K562 (cell line): Measurements from ENCODE around the gene CD37. TPM values are rescaled to one million over a fixed set of nuclear protein-coding genes. Genes with fewer than 3 reads are reported as not detected.

Experiments used
- ATAC-seq: fragments of 200-7000 bp; cut with Tn5 transposase; 3 replicates; pipeline ENCODE4 v1.9.1; 2020; ENCODE audit warnings: moderate library complexity
- BruUV-seq: library from RNA; stranded (reverse); fragments of 400-500 nt; replicated peaks from 2 replicates; lab custom pipeline; 2021; lab: Mats Ljungman, UMichigan
- CTCF ChIA-PET: fragments of 300-600 bp; formaldehyde crosslinking; extraction: SDS; loops from one replicate; lab custom pipeline; 2021; ENCODE audit warnings: low intra/inter-chr PET ratio; lab: Yijun Ruan, JAX
- POLR2A ChIA-PET: fragments of 300-600, 350-650 bp; sonication (Branson Sonifier 250); formaldehyde crosslinking; extraction: SDS; loops from one replicate; lab custom pipeline; 2021; ENCODE audit warnings: antibody characterized with exemption, inconsistent platforms; lab: Yijun Ruan, JAX
- DNase-seq, 4 experiments: peaks; one replicate each; pipeline versions ENCODE4 v3.0.0 to v3.0.0-alpha.2; 2011 to 2018; ENCODE audit warnings: low spot score in 3 of 4, mixed read lengths in 3 of 4; ENCODE audit errors: extremely low read depth in 1 of 4
- FAIRE-seq: peaks from 2 replicates; lab custom pipeline; 2011; peaks lifted over from hg19 to GRCh38; lab: Jason Lieb, UNC
- H2AFZ ChIP-seq: 2 replicates; pipeline ENCODE4 v1.6.0; 2011; ENCODE audit warnings: low read depth, low read length, control low read depth, inconsistent platforms
- H3K27ac ChIP-seq: fragments of 200-600 bp; 3 replicates; pipeline ENCODE4 v1.8.0; 2011; ENCODE audit warnings: low read depth, mild to moderate bottlenecking, control low read depth, inconsistent platforms, low read length, moderate library complexity, mixed read lengths; ENCODE audit errors: extremely low read depth
- H3K27me3 ChIP-seq, 2 experiments: fragments of 300-600 bp in 1 of 2; 2 replicates in 1 of 2; 3 replicates in 1 of 2; pipeline versions ENCODE4 v1.6.0 to v1.8.0; 2011; ENCODE audit warnings: inconsistent platforms in 2 of 2, low read length in 2 of 2, mild to moderate bottlenecking in 1 of 2, mixed read lengths in 1 of 2, moderate library complexity in 1 of 2; ENCODE audit not compliant: control insufficient read depth in 2 of 2, insufficient read depth in 2 of 2
- H3K36me3 ChIP-seq: fragments of 300-600 bp; 3 replicates; pipeline ENCODE4 v1.8.0; 2011; ENCODE audit warnings: mild to moderate bottlenecking, low read length, inconsistent platforms; ENCODE audit not compliant: control insufficient read depth, insufficient read depth
- H3K4me1 ChIP-seq, 2 experiments: fragments of 200-600 bp in 1 of 2; replicated peaks in 1 of 2; 2 replicates in 1 of 2; 3 replicates in 1 of 2; pipeline versions ENCODE4 v1.5.1 to v1.8.0; 2011; ENCODE audit warnings: inconsistent platforms in 2 of 2, low read length in 2 of 2, mild to moderate bottlenecking in 1 of 2, mixed read lengths in 1 of 2, moderate library complexity in 1 of 2; ENCODE audit not compliant: control insufficient read depth in 2 of 2, insufficient read depth in 2 of 2
- H3K4me2 ChIP-seq: 2 replicates; pipeline ENCODE4 v1.6.1; 2011; ENCODE audit warnings: low read length, control low read depth, inconsistent platforms, mixed read lengths; ENCODE audit not compliant: insufficient read depth
- H3K4me3 ChIP-seq: fragments of 200-600 bp; sonication (generic), shearing (Covaris generic); 2 replicates; pipeline ENCODE4 v1.5.1; 2016; ENCODE audit warnings: control low read depth, inconsistent platforms
- H3K79me2 ChIP-seq: fragments of 200-600 bp; 3 replicates; pipeline ENCODE4 v1.8.0; 2011; ENCODE audit warnings: low read length, inconsistent platforms; ENCODE audit not compliant: control insufficient read depth, insufficient read depth
- H3K9ac ChIP-seq, 2 experiments: 2 replicates each; pipeline versions ENCODE4 v1.6.0 to v1.6.1; 2011; ENCODE audit warnings: low read depth in 2 of 2, low read length in 2 of 2, control low read depth in 1 of 2, inconsistent platforms in 1 of 2, mild to moderate bottlenecking in 1 of 2, mixed read lengths in 1 of 2; ENCODE audit not compliant: insufficient read depth in 1 of 2
- H3K9me1 ChIP-seq: one replicate; pipeline ENCODE4 v1.6.0; 2011; ENCODE audit warnings: inconsistent platforms, mild to moderate bottlenecking, low read length, moderate library complexity; ENCODE audit not compliant: control insufficient read depth, insufficient read depth
- H3K9me3 ChIP-seq: replicated peaks from 2 replicates; pipeline ENCODE4 v1.5.1; 2011; ENCODE audit warnings: low read depth, low read length, inconsistent platforms; ENCODE audit not compliant: control insufficient read depth, insufficient read depth
- H4K20me1 ChIP-seq: replicated peaks from 2 replicates; pipeline ENCODE4 v1.6.1; 2011; ENCODE audit warnings: low read length, inconsistent platforms, mixed read lengths; ENCODE audit not compliant: control insufficient read depth, insufficient read depth
- ARID2 ChIP-seq: fragments of 450-650 bp; IDR thresholded peaks from 2 replicates; pipeline ENCODE4 v1.6.1; 2017; ENCODE audit warnings: antibody characterized with exemption, mild to moderate bottlenecking
- ESRRA ChIP-seq: fragments of 450-650 bp; IDR thresholded peaks from 2 replicates; pipeline ENCODE4 v1.6.1; 2014; ENCODE audit warnings: low read depth, mild to moderate bottlenecking, moderate library complexity, borderline replicate concordance
- ETS2 ChIP-seq: IDR thresholded peaks from 2 replicates; pipeline ENCODE4 v1.6.1; 2016; ENCODE audit warnings: borderline replicate concordance, missing genetic modification characterization, mild to moderate bottlenecking, moderate library complexity, missing compliant biosample characterization; ENCODE audit not compliant: poor library complexity, severe bottlenecking
- RBM25 ChIP-seq: fragments of 200-400 bp; formaldehyde crosslinking; IDR thresholded peaks from 2 replicates; pipeline ENCODE4 v1.6.1; 2018; ENCODE audit warnings: low read length, low read depth, moderate library complexity; ENCODE audit not compliant: severe bottlenecking
- TRIM25 ChIP-seq: fragments of 450-650 bp; IDR thresholded peaks from 2 replicates; pipeline ENCODE4 v1.7.0; 2016; ENCODE audit warnings: borderline replicate concordance
- WGBS: fragments of 100-300 bp; shearing (Covaris generic); methylation state at CpG from one replicate; pipeline ENCODE4 v1.1.6; 2016; ENCODE audit warnings: low coverage, mixed read lengths; ENCODE audit not compliant: insufficient coverage; ENCODE audit errors: missing lambda C conversion rate; 5-methylcytosine and 5-hydroxymethylcytosine counted together
- in situ Hi-C: fragments of 300-500 bp; cut with MboI; formaldehyde crosslinking; loops from 4 replicates; pipeline ENCODE4 v1.15.0; 2018; ENCODE audit warnings: inconsistent platforms, mixed read lengths
- intact Hi-C: fragments of 100-400 bp; cut with micrococcal nuclease; formaldehyde crosslinking; loops from 2 replicates; pipeline ENCODE4 v1.14.2; 2022
- polyA plus RNA-seq, 8 experiments: library from polyadenylated mRNA; depleted of rRNA in 4 of 8; stranded (reverse) in 5 of 8; unstranded in 3 of 8; fragments of >200 nt; fragmentation: Nextera tagmentation in 2 of 8; fragmentation: Illumina TruSeq in 1 of 8; extraction: Ambion mirVana in 2 of 8; extraction: Trizol in 1 of 8; gene quantifications; 2 replicates each; pipeline versions ENCODE4 v1.2.1 to v1.2.3, GENCODE V29; 2011 to 2014; ENCODE audit warnings: inconsistent platforms in 1 of 8, missing spikeins in 1 of 8
- total RNA-seq, 7 experiments: library from RNA; depleted of rRNA in 6 of 7; stranded (reverse); fragments of >200 nt in 6 of 7; fragmentation: Illumina TruSeq in 2 of 7; extraction: Trizol in 2 of 7; gene quantifications; 2 replicates each; pipeline versions ENCODE4 v1.2.1 to v1.2.3, GENCODE V29; 2011 to 2021; ENCODE audit warnings: low replicate concordance in 1 of 7

CD37 gene
- total and polyA plus RNA-seq, 9 of the 15 experiments (the other 6 are each of a cell fraction or from before 2014, with no cell fraction given), result 2.5 to 19.0 (median 7.4) TPM

- H3K9ac ChIP-seq, result no peak overlapping the region
- BruUV-seq, result no TSS peak
- H3K4me3 ChIP-seq, result no peak overlapping the region
- no peak overlapping the region for H3K27ac ChIP-seq
- DNase-seq (no peak), FAIRE-seq (no peak), ATAC-seq (no peak)
- CTCF ChIA-PET, result no interaction called here
- no peaks in the 10 kb centered on the region for H4K20me1 ChIP-seq
- no peaks in the 10 kb centered on the region for H3K9me1 ChIP-seq
- in situ Hi-C loops, result no loop called here
- POLR2A ChIA-PET, result interaction anchor here (0.7 kb wide), 1 partner anchor 200 kb away, joined by 3 read pairs; no protein-coding TSS in a partner anchor
- peaks cover 6% of the 10 kb centered on the region for H3K9me3 ChIP-seq
- no peak overlapping the region for H3K4me2 ChIP-seq
- TF ChIP-seq RBM25, result no peak
- 0 out of 2 replicates have a peak, but pooled peaks have one; percentile 22 for TF ChIP-seq ESRRA
- intact Hi-C loops, result no loop called here
- no peaks in the 10 kb centered on the region for H3K79me2 ChIP-seq
- H3K36me3 ChIP-seq, result no peaks in the 10 kb centered on the region
- H3K4me1 ChIP-seq, result peaks cover 0 to 6% of the 10 kb centered on the region in 2 experiments; a peak in 2 of 5 replicates
- WGBS, result 45% methylated on average over 3 of the region's 3 CpGs
- H2AFZ ChIP-seq, result 0 out of 2 replicates have a peak overlapping the region, but pooled peaks have one; percentile 11
- no peaks in the 10 kb centered on the region for H3K27me3 ChIP-seq
These were observed 43.3 kb downstream of the CD37 start for GRCh38 chr19:49378512-49378911.

DNA sequence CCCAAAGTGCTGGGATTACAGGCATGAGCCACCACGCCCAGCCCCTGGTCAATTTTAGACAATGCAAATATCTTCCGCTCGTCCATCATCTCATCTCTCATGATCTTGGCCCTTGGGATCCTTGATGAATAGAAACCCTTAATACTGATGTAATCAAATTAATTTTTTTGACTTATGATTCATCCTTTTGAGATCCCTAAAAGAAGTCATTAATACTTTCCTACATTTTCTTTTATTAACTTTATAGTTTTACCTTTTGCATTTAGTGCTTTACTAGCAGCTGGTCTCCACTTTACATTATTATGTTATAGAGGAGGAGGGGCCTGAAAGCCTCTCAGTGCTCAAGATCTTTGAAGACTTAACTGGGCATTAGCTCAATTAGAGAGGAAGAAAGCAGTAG lies 45.2 kb downstream of the CD37 start:
- 23% methylated on average over 3 of the region's 3 CpGs for WGBS
- H3K36me3 ChIP-seq, result no peaks in the 10 kb centered on the region
- H2AFZ ChIP-seq, result no peak overlapping the region
- no peak overlapping the region for H3K4me2 ChIP-seq
- peaks cover 6% of the 10 kb centered on the region for H3K9me3 ChIP-seq
- no peaks in the 10 kb centered on the region for H4K20me1 ChIP-seq
- no peak for ATAC-seq
- no TSS peak for BruUV-seq
- no peaks in the 10 kb centered on the region; a peak in 1 of 5 replicates for H3K4me1 ChIP-seq
- FAIRE-seq, result no peak
- no peaks in the 10 kb centered on the region for H3K9me1 ChIP-seq
- H3K27me3 ChIP-seq, result no peaks in the 10 kb centered on the region
- CTCF ChIA-PET, result no interaction called here
- intact Hi-C loops, result no loop called here
- DNase-seq, result no peak
- TF ChIP-seq ETS2 (tag), result no peak
- TF ChIP-seq TRIM25, result no peak
- no peak for TF ChIP-seq ARID2
- POLR2A ChIA-PET, result interaction anchor here (0.6 to 0.7 kb wide), 2 partner anchors 336 to 1639 kb away, joined by 3 read pairs; no protein-coding TSS in a partner anchor
- H3K9ac ChIP-seq, result no peak overlapping the region
- no peak overlapping the region for H3K27ac ChIP-seq
- H3K79me2 ChIP-seq, result no peaks in the 10 kb centered on the region
- in situ Hi-C loops, result no loop called here
- no peak overlapping the region for H3K4me3 ChIP-seq
